A673 (cell line): ENCODE results near the gene IFFO2.

Source experiments
- EZH2 ChIP-seq: fragments of 200-600 bp; sonication (generic); IDR thresholded peaks from 2 replicates; pipeline ENCODE4 v1.6.1; 2017; ENCODE audit warnings: borderline replicate concordance, low read depth, mild to moderate bottlenecking, mixed read lengths, antibody characterized with exemption, low read length; ENCODE audit not compliant: poor library complexity, severe bottlenecking
- TF ChIP-seq, protein P1 (sequence below): fragments of 300-800, 200-600 bp; sonication (generic); conservative IDR thresholded peaks from 2 replicates; pipeline ENCODE4 v1.5.1; 2017; ENCODE audit warnings: low read depth, mild to moderate bottlenecking, antibody characterized with exemption, low read length, moderate library complexity, mixed read lengths

DNA sequence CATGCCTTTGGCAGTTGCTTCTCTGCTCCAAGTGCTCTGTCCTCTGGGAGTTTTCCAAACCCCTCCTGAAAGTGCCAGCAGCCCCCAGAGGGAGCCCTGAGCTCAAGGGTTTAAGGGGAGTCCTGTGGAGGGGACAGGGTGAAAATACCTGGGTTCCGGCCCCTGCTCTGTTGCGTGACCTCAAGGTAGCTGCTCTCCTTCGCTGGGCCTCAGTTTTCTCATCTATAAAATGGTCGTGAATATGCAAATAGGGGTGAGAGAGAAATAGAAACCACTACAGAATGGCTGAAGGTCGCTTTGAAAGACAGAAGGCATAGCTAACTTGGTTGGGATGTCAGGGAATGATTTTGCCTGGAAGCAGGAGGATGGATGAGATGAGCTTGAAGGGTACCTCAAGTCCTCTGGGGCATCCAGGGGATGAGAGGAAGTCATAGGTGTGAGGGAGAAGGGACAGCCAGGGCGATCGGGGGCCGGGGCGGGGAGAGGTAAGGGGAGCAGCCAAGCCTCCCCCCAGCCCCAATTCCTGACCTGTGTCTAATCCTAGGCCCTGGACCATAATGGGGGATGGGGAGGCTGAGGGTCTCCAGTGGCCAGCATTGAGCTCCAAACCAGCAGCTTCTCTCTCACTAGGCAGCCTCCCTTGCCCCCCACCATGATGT lies 12.4 kb downstream of the IFFO2 start:
- TF ChIP-seq, protein P1, sequence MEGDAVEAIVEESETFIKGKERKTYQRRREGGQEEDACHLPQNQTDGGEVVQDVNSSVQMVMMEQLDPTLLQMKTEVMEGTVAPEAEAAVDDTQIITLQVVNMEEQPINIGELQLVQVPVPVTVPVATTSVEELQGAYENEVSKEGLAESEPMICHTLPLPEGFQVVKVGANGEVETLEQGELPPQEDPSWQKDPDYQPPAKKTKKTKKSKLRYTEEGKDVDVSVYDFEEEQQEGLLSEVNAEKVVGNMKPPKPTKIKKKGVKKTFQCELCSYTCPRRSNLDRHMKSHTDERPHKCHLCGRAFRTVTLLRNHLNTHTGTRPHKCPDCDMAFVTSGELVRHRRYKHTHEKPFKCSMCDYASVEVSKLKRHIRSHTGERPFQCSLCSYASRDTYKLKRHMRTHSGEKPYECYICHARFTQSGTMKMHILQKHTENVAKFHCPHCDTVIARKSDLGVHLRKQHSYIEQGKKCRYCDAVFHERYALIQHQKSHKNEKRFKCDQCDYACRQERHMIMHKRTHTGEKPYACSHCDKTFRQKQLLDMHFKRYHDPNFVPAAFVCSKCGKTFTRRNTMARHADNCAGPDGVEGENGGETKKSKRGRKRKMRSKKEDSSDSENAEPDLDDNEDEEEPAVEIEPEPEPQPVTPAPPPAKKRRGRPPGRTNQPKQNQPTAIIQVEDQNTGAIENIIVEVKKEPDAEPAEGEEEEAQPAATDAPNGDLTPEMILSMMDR, result no peak
- no peak for TF ChIP-seq EZH2
